HG02642 (cell line): Measurements from ENCODE around the gene ZNF618.
"Not testable (repeated sequence)": the region's sequence is repeated elsewhere in the genome, so short reads cannot be mapped to it uniquely, and the experiment has no call there.

ENCODE experiments used
- ATAC-seq: cut with Tn5 transposase; IDR thresholded peaks from one replicate; pipeline ENCODE4 v1.9.1; 2021; ENCODE audit warnings: mild to moderate bottlenecking; ENCODE audit not compliant: unreplicated experiment, poor library complexity

The ZNF618 gene

GRCh38 chr9:114033397-114034103 lies 157.4 kb downstream of the ZNF618 start:
- ATAC-seq: no peak

- no peak for ATAC-seq
Observed at GRCh38 chr9:114034196-114034595, 158.1 kb downstream of the ZNF618 start.

GRCh38 chr9:114034661-114035062 lies 158.6 kb downstream of the ZNF618 start:
- no peak for ATAC-seq

DNA sequence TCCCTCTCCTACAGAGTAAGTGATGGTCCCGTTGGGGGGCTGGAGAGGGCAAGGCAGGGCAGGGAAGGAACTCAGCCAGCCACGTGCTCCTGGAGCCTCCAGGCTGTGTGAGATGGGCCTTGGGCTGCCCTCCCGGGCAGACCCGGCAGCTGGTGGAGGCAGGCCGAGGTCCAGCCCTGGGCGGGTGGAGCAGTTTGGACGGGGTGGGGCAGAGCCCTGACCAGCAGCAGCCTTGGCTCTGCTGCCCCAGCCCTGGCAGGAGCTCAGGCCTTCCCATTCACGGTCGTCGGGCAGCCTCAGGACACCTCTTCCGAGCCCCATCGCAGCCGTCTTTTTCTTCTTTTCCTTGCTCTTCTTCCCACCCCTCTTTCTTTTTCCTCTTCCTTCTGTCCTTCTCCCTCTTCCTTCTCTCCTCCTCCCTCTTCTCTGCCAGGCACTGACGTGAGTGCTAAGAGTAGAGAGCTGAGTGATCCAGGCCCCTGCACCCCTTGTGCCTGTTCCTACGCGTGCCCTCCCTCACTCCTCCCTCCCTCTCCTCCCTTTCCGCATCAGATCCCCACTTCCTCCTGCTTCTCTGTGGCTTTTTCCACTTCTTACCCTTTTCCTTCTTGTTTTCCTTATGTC lies 159.2 kb downstream of the ZNF618 start:
- no peak for ATAC-seq

DNA sequence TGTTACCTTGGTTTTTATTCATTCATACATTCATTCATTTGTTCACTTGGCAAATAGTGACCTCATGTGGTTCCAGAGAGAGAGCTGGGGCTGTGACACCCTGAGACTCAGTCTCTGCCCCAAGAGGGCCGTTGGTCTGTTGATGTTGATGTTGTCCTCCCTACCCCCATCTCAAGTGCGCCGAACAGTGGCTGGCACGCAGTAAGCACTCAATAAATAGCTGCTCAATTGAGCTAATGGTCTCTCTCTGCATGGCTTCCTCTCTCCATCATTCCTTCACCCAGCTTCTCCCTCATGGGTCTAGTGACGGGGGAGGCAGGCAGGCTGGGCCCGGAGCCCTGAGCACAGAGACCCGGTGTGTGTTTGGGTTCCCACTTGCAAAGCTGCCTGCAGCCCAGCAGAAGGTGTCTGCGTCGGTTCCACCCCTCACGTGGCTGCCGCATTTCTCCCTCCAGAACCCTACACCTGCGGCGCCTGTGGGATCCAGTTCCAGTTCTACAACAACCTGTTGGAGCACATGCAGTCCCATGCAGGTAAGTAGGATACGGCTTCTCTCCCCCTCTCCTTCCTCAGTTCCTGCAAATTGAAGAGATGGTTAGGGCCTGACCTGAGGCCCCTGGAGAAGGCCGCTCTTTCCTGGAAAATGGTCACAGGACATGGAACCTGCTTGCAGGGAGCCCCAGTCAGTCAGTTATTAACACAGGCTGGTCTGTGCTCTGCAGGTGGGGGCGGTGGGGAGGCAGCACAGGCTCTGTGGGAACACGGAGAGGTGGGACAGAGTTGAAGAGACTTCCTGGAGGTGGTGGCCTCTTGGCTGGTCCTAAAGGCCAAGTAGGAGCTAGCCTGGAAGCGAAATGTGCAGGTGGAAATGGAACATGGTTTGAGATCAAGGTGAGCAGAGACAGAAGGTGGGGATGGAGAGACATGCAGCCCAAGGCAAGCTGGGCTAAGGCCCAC lies 160.0 kb downstream of the ZNF618 start:
- ATAC-seq: no peak

DNA sequence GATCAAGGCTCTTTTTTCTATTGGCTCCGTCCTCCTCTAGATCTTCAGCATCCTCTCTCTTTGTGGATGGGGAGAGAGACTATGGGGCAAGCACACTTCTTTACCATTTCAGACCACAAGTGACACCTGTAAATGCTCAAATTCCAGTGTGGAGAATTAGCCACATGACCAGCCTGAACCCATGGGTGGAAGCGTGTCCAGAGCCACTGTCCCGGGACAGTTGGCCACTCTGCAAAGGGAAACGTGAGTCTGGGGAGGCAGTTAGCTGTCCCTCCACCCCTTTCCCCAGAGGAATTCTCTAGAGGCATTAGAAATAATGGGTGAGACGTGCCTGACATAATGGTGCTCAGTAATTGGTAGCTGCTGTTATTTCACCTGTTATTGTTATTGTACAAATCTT lies 161.1 kb downstream of the ZNF618 start:
- no peak for ATAC-seq

DNA sequence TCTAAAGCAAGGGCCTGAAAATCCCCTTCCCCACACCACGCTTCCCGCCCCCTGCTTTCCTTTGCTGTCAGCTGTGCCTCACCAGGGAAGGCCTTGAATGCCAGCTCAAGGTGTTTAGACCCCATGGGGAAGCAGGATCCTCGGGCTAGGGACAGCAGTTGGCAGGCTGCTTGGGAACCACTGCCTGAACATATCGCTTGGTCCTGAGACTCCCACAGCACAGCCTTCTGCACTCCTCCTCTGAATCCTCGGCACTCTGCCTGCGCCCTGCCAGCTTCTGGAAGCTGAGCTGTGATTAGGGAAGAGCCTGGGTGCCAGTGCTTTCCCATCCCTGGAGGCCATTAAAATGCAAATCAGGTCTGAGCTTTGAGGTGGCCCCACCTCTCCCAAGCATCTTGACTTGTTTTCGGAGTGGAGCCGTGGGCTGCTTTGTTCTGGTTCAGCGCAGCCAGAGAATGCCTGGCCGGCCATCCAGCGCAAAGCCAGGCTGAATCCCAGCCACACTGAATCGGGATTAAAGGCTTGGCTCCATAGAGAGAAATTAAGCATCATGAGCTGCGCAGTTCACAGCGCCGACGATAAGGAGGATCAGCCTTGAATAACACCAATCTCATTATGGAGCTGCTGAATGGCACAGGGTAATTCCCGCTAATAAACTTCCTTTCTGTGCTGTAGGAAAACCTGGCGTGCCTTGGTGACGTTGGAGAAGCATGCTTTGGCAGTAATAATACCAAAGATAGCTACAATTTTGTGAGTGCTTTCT lies 162.0 kb downstream of the ZNF618 start:
- no peak for ATAC-seq

DNA sequence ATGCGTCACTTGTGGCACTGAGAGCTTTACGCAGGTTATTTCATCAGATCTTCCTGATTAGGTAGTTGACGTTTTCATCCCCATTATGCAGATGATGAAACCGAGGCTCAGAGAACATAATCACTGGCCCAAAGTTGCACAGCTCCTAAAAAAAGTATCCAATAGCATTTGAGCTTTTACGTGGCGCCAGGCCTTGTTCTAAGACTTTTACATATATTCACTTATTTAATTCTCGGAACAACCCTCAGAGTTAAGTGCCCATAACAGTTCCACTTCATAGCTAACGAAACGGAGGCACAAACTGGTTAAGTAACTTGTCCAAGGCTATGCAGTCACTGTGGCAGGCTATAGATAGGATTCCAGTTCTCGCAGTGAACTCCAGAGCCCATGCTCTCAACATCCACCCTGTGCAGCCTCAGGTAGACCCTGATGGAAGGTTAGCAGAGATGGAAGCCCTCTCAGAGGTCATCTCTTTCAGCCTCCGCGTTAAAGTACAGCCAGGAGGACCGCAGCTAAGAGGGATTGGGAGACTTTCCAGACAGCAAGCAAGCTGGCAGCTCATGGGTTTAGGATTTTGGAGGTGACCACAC lies 162.7 kb downstream of the ZNF618 start:
- no peak for ATAC-seq

DNA sequence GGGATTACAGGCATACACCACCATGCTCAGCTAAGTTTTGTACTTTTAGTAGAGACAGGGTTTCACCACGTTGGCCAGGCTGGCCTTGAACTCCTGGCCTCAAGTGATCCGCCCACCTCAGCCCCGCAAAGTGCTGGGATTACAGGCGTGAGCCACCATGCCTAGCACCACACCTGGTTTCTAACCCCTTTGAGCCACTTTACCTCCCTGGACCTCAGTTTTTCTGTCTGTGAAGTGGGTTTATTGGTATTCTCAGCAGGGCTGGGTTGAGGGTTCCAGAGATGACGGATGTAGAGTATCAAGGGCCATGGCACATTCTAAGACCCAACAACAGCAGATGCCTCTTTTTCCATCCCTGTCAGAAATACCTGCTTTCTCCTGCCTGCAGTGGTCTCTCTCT lies 163.4 kb downstream of the ZNF618 start:
- no peak for ATAC-seq

GRCh38 chr9:114043660-114044059 lies 167.6 kb downstream of the ZNF618 start:
- ATAC-seq: not testable (repeated sequence)

DNA sequence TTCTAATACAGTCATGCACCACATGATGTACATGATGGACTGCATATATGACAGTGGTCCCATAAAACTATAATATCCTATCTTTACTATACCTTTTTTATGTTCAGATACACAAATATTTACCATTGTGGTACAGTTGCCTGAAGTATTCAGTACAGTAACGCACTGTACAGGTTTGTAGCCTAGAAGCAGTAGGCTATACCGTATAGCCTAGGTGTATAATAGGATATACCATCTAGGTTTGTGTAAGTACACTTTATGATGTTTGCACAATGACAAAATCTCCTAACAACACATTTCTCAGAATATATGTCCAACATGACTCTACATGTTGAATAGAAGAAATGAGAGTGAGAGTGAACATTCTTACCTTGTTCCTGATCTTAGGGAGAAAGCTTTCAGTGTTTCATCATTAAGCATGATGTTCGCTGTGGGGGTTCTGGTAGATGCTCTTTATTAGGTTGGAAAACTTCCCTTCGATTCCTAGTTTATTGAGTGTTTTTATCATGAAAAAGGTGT lies 170.2 kb downstream of the ZNF618 start:
- ATAC-seq: no peak

- no peak for ATAC-seq
Observed at GRCh38 chr9:114046875-114047274, 170.8 kb downstream of the ZNF618 start.

- no peak for ATAC-seq
Observed at GRCh38 chr9:114047717-114048116, 171.6 kb downstream of the ZNF618 start.

GRCh38 chr9:114048533-114049415 lies 172.7 kb downstream of the ZNF618 start:
- ATAC-seq: no peak

DNA sequence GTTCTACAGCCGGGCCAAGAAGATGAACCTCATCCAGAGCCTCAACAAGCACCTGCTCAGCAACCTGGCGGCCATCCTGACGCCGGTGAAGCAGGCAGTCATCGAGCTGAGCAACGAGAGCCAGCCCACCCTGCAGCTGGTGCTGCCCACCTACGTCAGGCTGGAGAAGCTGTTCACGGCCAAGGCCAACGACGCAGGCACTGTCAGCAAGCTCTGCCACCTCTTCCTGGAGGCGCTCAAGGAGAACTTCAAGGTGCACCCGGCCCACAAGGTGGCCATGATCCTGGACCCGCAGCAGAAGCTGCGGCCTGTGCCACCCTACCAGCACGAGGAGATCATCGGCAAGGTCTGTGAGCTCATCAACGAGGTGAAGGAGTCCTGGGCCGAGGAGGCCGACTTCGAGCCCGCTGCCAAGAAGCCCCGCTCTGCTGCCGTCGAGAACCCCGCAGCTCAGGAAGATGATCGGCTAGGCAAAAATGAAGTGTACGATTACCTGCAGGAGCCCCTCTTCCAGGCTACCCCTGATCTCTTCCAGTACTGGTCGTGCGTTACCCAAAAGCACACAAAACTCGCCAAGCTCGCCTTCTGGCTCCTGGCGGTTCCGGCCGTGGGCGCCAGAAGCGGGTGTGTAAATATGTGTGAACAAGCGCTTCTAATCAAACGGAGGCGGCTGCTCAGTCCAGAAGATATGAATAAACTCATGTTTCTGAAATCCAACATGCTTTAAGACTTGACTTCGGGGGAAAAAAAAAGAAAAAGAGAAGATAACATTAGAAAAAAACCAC lies 173.5 kb downstream of the ZNF618 start:
- no peak for ATAC-seq

DNA sequence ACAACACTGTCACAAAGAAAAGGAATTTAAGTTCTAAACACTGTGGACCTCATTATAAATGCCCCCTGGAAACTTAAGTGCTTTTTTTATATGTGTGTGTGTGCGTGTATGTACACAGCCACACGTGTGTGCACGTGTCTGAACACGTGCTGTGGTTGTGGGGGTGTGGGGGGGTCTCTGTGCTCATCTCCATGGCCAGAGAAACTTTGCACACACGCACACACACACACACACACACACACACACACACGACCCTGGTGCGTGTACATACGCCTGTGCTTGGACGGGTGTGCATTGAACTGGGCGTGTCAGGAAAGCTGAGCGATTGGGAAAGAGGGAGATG lies 174.1 kb downstream of the ZNF618 start:
- ATAC-seq: no peak

GRCh38 chr9:114050646-114051045 lies 174.5 kb downstream of the ZNF618 start:
- no peak for ATAC-seq

- ATAC-seq: no peak
Observed at GRCh38 chr9:114051281-114051680, 175.2 kb downstream of the ZNF618 start.
